ENCODE results near the gene MARCHF9.
A peak's percentile ranks its signal among the peaks of the same experiment; 100 is the strongest.

Gene MARCHF9

DNA sequence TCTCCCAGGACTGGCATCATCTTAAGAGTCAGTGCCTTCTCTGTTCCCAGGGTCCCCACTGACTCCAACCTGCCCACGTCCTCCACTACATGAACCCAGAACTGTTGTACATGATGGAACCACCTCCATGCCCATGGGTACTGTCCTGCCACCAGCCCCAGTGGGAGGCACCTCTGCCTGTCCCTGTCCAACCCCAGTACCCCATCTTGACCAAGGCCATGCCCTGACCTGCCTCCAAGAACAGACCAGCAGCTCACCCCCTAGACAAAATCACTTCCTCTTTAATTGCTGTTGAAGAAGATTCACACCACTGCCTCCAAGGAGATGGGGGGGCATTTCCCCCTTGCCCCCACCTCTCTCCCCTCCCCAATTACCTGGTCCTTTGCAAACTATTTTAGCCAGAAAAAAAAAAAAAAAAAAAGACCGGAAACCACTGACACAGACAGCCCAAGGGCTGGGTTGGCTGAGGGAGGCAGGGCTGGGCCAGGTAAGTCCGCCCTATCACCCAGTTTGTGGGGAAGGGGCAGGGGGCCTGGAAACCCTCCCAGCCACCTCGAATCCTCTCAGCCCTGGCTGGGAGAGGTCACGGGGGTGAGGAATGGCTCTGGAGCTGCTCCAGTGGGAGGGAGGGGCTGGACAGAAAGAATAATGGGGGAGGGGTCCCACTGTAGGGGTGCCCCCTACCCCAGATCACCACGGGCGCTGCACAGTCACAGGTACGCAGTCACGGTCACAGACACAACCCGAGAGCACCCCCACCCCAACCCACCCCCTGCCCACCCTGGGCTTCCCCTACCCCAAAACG is 29.8 kb upstream of the MARCHF9 start:
- no peak for DNase-seq

DNA sequence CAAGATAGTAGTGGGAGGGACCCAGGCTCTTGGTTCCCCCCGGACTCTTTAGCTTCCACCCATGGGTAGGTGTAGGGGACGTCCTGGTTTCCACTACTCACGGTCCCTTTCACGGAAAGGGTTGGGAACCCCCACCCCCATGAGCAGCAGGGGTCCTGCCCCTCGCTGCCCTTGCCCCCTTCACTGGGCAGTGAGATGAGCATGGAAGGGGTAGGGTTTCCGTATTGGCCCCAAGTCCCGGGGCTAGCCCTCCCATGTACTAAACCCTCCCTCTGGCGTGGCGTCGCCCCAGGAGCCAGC is 29.1 kb upstream of the MARCHF9 start:
- DNase-seq, result no peak

GRCh38 chr12:57726151-57726883 is 28.6 kb upstream of the MARCHF9 start:
- peak; percentile 89 for DNase-seq

DNA sequence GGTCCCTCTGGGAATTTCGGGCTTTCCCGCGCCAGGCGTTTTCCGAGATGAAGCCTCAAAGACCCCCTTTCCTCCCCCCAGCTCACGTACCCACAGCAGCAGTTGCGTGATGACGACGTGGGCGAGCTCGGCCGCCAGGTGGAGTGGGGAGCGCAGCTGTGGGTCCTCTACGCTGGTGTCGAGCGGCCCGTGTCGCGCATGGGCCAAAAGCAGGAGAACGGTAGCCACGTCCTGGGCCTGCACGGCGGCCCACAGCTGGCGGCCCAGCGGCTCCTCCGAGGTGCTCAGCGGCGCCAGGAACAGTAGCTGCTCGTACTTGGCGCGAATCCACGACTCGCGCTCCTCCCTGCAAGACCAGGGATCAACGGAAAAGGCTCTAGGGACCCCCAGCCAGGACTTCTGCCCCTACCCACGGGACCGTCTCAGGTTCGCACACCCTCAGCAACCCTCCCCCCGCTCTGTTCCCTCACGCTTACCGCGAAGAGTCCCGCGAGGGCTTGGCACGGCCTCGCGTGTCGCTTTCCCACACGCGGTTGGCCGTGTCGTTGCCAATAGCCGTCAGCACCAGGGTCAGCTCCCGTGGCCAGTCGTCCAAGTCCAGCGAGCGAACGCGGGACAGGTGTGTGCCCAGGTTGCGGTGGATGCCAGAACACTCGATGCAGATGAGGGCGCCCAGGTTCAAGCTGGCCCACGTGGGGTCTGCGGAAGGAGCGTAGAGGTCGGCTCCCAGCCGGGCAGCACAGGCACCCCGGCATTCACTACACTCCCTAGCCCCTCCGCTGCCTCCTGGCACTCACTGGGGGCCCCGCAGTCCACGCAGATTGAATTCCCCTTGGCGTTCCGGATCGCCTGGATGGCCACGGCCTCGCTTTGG is 27.8 kb upstream of the MARCHF9 start:
- no peak for DNase-seq

DNA sequence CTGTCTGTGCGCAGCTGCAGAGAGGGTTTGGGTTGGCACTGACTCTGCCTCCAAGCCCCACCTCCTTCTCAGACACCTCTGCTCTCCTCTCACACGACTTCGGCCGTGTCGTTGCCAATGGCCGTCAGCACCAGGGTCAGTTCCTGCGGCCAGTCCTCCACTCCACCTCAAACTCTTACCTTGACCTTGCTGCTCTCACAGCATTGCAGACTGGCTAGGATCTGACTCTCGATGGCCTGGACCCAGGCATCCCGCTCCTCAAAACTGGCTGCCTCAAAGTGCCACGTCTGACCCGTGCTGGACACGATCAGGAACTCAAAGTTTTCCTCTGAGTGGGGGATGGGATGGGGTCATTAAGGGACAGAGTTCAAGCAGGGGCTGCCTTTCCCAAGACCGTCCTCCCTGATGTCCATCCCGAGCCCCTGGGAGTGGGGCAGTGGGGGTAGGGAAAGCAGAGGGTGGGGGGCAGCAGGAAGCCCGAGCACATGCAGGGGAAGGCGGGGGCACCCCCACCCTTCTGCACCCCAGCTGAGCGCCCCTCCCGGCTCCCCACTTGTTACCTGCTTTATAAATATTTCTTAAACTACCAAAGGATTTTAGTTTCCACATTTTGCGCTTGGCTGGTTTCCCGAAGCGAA is 27.0 kb upstream of the MARCHF9 start:
- DNase-seq, result no peak

DNA sequence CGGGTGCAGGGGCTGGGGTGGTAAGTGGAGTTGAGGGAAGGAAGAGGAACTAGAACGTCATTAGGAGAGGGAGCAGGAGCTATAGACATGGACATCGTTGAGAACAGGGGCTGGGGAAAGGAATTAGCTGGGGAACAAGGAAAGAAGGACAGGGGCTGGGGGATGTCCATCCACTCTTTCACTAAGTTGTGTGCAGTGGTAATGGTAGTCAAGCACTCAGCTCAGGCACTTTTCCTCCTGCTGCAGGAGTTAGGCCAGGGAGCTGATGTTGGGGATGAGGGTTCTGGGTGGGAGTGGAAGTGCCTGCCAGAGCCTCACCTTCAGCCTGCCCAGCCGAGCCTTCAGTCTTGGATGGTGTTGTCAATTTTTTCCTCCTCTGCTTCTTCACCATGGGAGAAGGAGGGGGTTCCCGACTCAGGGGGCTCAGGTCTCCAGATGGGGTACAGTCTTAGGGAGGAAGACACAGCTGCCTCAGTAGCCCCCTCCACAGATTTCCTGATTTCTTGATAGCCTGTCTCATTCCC is 25.5 kb upstream of the MARCHF9 start:
- no peak for DNase-seq

- no peak for DNase-seq
Measured at GRCh38 chr12:57730336-57731067, 24.4 kb upstream of the MARCHF9 start.

- DNase-seq, result no peak
Measured at GRCh38 chr12:57731411-57732080, 23.4 kb upstream of the MARCHF9 start.

DNA sequence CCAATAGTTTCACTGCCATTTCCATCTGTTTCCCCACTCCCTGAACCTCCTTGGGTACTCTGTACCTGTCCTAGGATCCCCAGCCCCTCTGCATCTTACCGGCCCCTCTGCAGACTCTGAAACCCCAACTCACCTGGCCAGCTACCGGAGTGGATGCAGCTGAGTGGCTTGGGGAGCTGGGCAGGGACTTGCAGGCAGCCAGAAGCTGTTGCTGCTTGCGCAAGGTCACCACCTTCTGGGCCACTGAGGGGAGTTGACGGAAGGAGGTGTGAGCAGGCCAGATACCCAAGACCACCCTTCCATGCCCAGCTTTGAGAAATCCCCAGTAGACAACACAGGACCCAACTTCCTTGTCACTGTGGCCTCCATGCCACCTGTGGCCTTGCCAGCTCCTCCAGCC is 22.6 kb upstream of the MARCHF9 start:
- no peak for DNase-seq

GRCh38 chr12:57732726-57733593 is 21.9 kb upstream of the MARCHF9 start:
- DNase-seq, result no peak

GRCh38 chr12:57733928-57734327 is 21.0 kb upstream of the MARCHF9 start:
- DNase-seq, result no peak

- DNase-seq, result no peak
Measured at GRCh38 chr12:57734591-57734990, 20.3 kb upstream of the MARCHF9 start.

- DNase-seq, result peak; percentile 31
Measured at GRCh38 chr12:57735198-57735855, 19.6 kb upstream of the MARCHF9 start.

DNA sequence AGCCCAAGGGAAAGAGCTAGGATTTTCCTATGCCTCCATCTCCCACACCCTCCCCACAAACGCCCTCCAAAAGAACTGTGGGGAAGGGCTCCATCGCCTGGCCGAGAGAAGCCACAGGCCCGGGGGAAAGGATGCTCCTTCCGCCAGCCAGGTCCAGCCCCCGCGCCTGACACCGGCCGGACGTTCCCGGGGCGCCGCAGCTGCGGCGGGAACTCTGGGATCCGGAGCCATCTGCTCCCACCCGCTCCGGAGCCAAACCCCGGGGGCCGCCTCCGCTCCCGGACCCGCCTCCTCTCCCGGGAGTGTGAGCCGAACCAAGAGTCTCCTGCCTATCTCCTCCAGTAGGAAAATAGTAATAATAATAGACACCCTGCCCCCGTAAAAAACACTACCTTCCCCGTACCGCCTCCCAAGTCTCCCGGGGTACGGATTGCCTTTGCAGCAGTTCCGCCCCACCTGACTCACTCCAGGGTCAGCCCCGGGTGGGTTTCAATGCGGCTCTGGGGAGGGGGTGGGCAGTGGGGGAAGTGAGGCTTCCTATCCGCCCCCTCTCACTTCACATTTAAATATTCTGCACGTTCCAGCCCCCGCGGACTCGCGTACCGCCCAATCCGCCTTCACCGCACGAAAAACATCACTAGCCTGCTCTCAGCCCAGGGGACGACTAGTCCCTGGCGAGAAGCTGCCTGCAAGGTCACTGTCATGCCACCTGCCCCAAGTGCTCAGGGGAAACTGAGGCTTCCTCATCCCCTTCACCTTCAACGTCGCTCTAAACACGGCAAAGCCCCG is 18.8 kb upstream of the MARCHF9 start:
- DNase-seq, result peak; percentile 50

- DNase-seq, result no peak
Measured at GRCh38 chr12:57736741-57737466, 18.0 kb upstream of the MARCHF9 start.

DNA sequence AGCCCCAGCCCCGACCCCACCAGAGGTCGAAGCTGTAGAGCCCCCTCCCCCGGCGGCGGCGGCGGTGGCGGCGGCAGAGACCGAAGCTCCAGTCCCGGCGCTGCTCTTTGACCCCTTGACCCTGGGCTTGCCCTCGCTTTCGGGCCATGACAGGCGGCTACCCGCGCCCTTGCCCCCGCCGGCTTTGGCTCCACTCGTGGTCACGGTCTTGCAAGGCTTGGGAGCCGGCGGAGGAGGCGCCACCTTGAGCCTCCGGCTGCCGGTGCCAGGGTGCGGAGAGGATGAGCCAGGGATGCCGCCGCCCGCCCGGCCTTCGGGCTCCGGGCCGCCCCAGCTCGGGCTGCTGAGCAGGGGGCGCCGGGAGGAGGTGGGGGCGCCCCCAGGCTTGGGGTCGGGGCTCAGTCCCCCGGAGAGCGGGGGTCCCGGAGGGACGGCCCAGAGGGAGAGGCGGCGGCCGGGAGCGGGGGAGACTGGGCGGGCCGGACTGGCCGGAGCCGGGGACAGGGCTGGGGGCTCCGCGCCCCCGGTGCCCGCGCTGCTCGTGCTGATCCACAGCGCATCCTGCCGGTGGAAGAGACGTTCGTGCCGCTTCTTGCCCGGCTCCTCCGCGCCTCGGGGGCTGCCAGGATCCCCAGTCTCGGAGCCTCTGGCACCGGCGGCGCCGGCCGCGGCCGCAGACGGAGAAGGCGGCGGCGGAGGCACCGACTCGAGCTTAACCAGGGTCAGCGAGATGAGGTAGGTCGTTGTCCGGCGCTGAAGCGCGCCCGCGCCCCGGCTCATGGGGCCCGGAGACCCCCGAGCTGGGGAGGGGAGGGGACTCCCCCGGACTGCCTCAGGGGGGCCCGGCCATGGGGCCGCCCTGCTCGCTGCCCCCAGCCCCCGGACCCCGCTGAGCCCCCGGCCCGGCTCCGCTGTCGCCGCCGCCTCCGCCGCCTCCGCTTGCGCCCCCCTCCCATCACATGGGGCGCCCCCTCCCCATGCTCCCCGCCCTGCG is 17.1 kb upstream of the MARCHF9 start:
- DNase-seq, result no peak

GRCh38 chr12:57738661-57739237 is 16.2 kb upstream of the MARCHF9 start, which contains the start of gene AGAP2:
AGAP2 (minus strand) TSS chr12:57738742; CDS start chr12:57738246, 496 bp downstream.
- peak; percentile 48 for DNase-seq

Measured in NCI-H345 (cell line).